CD4-positive, alpha-beta T cell (primary cell): Measurements from ENCODE around the gene ITSN2. TPM values are rescaled to one million over a fixed set of nuclear protein-coding genes. Genes with fewer than 3 reads are reported as not detected.
"Not testable (repeated sequence)": the region's sequence is repeated elsewhere in the genome, so short reads cannot be mapped to it uniquely, and the experiment has no call there.

Experiments
- ATAC-seq: fragments of 200-7000 bp; cut with Tn5 transposase; one replicate; pipeline ENCODE4 v1.10.0; 2022; ENCODE audit warnings: mild to moderate bottlenecking; ENCODE audit not compliant: poor library complexity
- CTCF ChIA-PET: fragments of 350-600 bp; sonication (Branson Sonifier 250); formaldehyde crosslinking; loops from one replicate; lab custom pipeline; 2021; ENCODE audit warnings: antibody characterized with exemption, inconsistent platforms; lab: Charles Lee
- POLR2A ChIA-PET: fragments of 350-600 bp; sonication (Branson Sonifier 250); formaldehyde crosslinking; loops from one replicate; lab custom pipeline; 2021; ENCODE audit warnings: antibody characterized with exemption, inconsistent platforms; lab: Charles Lee
- DNase-seq, 14 experiments: peaks; one replicate each; pipeline ENCODE4 v3.0.0-alpha.2; 2013 to 2020; ENCODE audit warnings: mixed read lengths in 2 of 14
- H3K27ac ChIP-seq, 2 donors: one replicate each; pipeline versions ENCODE4 v1.5.1 to v1.7.0; 2013; ENCODE audit warnings: low read length in 2 of 2, low read depth in 1 of 2, mild to moderate bottlenecking in 1 of 2
- H3K27me3 ChIP-seq, 2 experiments: 1 replicate in 1 of 2; 2 replicates in 1 of 2; pipeline versions ENCODE4 v1.6.1 to v1.7.0; 2013; ENCODE audit warnings: low read length in 2 of 2, control low read depth in 1 of 2, mild to moderate bottlenecking in 1 of 2, moderate library complexity in 1 of 2; ENCODE audit not compliant: insufficient read depth in 2 of 2, control insufficient read depth in 1 of 2
- H3K36me3 ChIP-seq: one replicate; pipeline ENCODE4 v1.6.1; 2013; ENCODE audit warnings: low read length, control low read depth; ENCODE audit not compliant: insufficient read depth
- H3K4me1 ChIP-seq: one replicate; pipeline ENCODE4 v1.6.1; 2013; ENCODE audit warnings: low read length, control low read depth; ENCODE audit not compliant: insufficient read depth
- H3K4me3 ChIP-seq: one replicate; pipeline ENCODE4 v1.5.1; 2013; ENCODE audit warnings: mild to moderate bottlenecking, low read length, moderate library complexity
- H3K9me3 ChIP-seq, 2 experiments: 1 replicate in 1 of 2; 2 replicates in 1 of 2; pipeline versions ENCODE4 v1.6.1 to v1.7.0; 2013; ENCODE audit warnings: low read length in 2 of 2, mild to moderate bottlenecking in 2 of 2, control low read depth in 1 of 2, moderate library complexity in 1 of 2; ENCODE audit not compliant: control insufficient read depth in 1 of 2, insufficient read depth in 1 of 2
- H3K27ac Mint-ChIP-seq: one replicate; pipeline ENCODE4 v1.8.0; 2020; ENCODE audit warnings: mixed read lengths
- H3K27me3 Mint-ChIP-seq: one replicate; pipeline ENCODE4 v1.8.0; 2021; ENCODE audit warnings: mixed read lengths
- H3K36me3 Mint-ChIP-seq: one replicate; pipeline ENCODE4 v1.8.0; 2021; ENCODE audit warnings: low read depth, mixed read lengths
- H3K4me1 Mint-ChIP-seq: one replicate; pipeline ENCODE4 v1.8.0; 2021; ENCODE audit warnings: low read depth, mixed read lengths
- H3K4me3 Mint-ChIP-seq: one replicate; pipeline ENCODE4 v1.8.0; 2020; ENCODE audit warnings: mild to moderate bottlenecking, mixed read lengths
- H3K9me3 Mint-ChIP-seq: one replicate; pipeline ENCODE4 v1.8.0; 2020; ENCODE audit warnings: mixed read lengths
- CTCF ChIP-seq: fragments of 200-600 bp; IDR thresholded peaks from one replicate; pipeline ENCODE4 v1.8.0; 2022; ENCODE audit warnings: antibody characterized with exemption, mild to moderate bottlenecking
- intact Hi-C, 2 experiments: fragments of 100-400 bp; cut with DNase I in 1 of 2; cut with micrococcal nuclease in 1 of 2; formaldehyde crosslinking; loops; one replicate each; pipeline versions ENCODE4 v1.15.1 to v1.9.0; 2023 to 2025; cut with DNase I, micrococcal nuclease
- total RNA-seq, 174 experiments: library from RNA in 2 of 174; stranded (reverse) in 2 of 174; gene quantifications; one replicate each; pipeline ENCODE4 v1.2.3 and lab custom pipeline; 2021 to 2026

The ITSN2 gene
- total RNA-seq, 2 experiments from 2014 or later = 75.4 to 77.1 TPM

- H3K4me3 Mint-ChIP-seq = no peak overlapping the region
- no peaks in the 10 kb centered on the region for H3K4me1 Mint-ChIP-seq
- Histone ChIP-seq H3K27ac (no peak overlapping the region), H3K36me3 (peaks cover 34% of the 10 kb centered on the region), H3K27me3 (no peaks in the 10 kb centered on the region), H3K9me3 (peaks cover 0 to 9% of the 10 kb centered on the region in 2 experiments), H3K4me1 (no peaks in the 10 kb centered on the region), H3K4me3 (no peak overlapping the region)
- ChIA-PET POLR2A (no interaction called here), CTCF (no interaction called here)
- intact Hi-C loops = no loop called here
- no peak overlapping the region for H3K27ac Mint-ChIP-seq
- TF ChIP-seq CTCF = no peak
- no peaks in the 10 kb centered on the region for H3K9me3 Mint-ChIP-seq
- DNase-seq = no peak
- no peaks in the 10 kb centered on the region for H3K27me3 Mint-ChIP-seq
- ATAC-seq = no peak
- H3K36me3 Mint-ChIP-seq = peaks cover 70% of the 10 kb centered on the region
Measured at GRCh38 chr2:24199968-24200590, 160.3 kb downstream of the ITSN2 start.

- CTCF ChIA-PET, H3K4me3 ChIP-seq, H3K36me3 ChIP-seq, H3K9me3 Mint-ChIP-seq, ATAC-seq, POLR2A ChIA-PET, H3K4me1 Mint-ChIP-seq, H3K27ac Mint-ChIP-seq, H3K4me3 Mint-ChIP-seq, DNase-seq, H3K27me3 Mint-ChIP-seq, H3K4me1 ChIP-seq, intact Hi-C loops, H3K9me3 ChIP-seq, H3K27ac ChIP-seq, H3K27me3 ChIP-seq: not testable (repeated sequence)
- H3K36me3 Mint-ChIP-seq = peaks cover 42% of the 10 kb centered on the region
Measured at GRCh38 chr2:24197213-24197612, 163.1 kb downstream of the ITSN2 start.

- H3K36me3 Mint-ChIP-seq = peaks cover 19% of the 10 kb centered on the region
- intact Hi-C loops = no loop called here
- Histone ChIP-seq H3K36me3 (no peaks in the 10 kb centered on the region), H3K9me3 (no peaks in the 10 kb centered on the region), H3K27me3 (no peaks in the 10 kb centered on the region), H3K27ac (no peak overlapping the region), H3K4me3 (no peak overlapping the region), H3K4me1 (no peaks in the 10 kb centered on the region)
- no peak for DNase-seq
- no peaks in the 10 kb centered on the region for H3K4me1 Mint-ChIP-seq
- no peak overlapping the region for H3K27ac Mint-ChIP-seq
- no peak overlapping the region for H3K4me3 Mint-ChIP-seq
- peaks cover 8% of the 10 kb centered on the region for H3K9me3 Mint-ChIP-seq
- ChIA-PET POLR2A (no interaction called here), CTCF (no interaction called here)
- no peak for ATAC-seq
- no peak for TF ChIP-seq CTCF
- no peaks in the 10 kb centered on the region for H3K27me3 Mint-ChIP-seq
Measured at GRCh38 chr2:24191848-24192247, 168.5 kb downstream of the ITSN2 start.

- Histone ChIP-seq H3K4me1 (no peaks in the 10 kb centered on the region), H3K36me3 (no peaks in the 10 kb centered on the region), H3K27me3 (no peaks in the 10 kb centered on the region), H3K9me3 (no peaks in the 10 kb centered on the region), H3K27ac (no peak overlapping the region), H3K4me3 (no peak overlapping the region)
- ATAC-seq (no peak), DNase-seq (no peak)
- Mint-ChIP-seq H3K27me3 (no peaks in the 10 kb centered on the region), H3K4me1 (no peaks in the 10 kb centered on the region), H3K36me3 (peaks cover 14% of the 10 kb centered on the region), H3K9me3 (peaks cover 8% of the 10 kb centered on the region), H3K4me3 (no peak overlapping the region), H3K27ac (no peak overlapping the region)
- CTCF ChIA-PET = no interaction called here
- TF ChIP-seq CTCF = no peak
- POLR2A ChIA-PET = no interaction called here
- intact Hi-C loops = no loop called here
Measured at GRCh38 chr2:24191156-24191555, 169.2 kb downstream of the ITSN2 start.
